GM19395 (cell line): Measurements from ENCODE around the gene ZNF554.
"Not testable (repeated sequence)": the region's sequence is repeated elsewhere in the genome, so short reads cannot be mapped to it uniquely, and the experiment has no call there.

Experiments
- ATAC-seq: cut with Tn5 transposase; IDR thresholded peaks from one replicate; pipeline ENCODE4 v1.9.1; 2021; ENCODE audit warnings: mild to moderate bottlenecking, moderate library complexity; ENCODE audit not compliant: unreplicated experiment

The ZNF554 gene

DNA sequence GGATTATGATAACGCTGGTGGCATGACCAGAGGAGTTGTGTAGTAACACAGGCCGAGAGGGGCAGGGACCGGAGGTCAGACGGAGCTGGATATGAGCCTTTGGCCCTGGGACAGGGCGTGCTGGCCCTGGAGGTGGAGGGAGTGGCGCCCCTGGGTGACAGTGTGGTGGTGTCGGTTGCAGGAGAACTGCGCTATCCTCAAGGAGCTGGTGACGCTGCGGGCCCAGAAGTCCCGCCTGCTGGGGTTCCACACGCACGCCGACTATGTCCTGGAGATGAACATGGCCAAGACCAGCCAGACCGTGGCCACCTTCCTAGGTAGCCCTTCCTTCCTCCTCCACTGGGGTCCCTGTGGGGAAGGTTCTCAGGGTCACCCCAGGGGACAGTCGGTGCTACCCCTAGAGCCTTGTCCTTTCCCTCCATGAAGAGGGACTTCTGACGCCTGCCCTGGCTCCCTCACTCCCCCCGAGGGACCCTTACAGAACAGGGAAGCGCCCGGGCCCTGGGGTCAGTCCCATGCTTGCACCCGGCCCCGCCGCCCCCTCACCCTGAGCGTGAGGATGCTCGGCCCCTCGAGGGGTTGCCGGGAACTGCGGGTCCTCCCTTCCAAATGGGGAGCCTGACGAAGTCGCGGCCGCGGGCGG is 12.8 kb upstream of the ZNF554 start:
- ATAC-seq, result no peak

DNA sequence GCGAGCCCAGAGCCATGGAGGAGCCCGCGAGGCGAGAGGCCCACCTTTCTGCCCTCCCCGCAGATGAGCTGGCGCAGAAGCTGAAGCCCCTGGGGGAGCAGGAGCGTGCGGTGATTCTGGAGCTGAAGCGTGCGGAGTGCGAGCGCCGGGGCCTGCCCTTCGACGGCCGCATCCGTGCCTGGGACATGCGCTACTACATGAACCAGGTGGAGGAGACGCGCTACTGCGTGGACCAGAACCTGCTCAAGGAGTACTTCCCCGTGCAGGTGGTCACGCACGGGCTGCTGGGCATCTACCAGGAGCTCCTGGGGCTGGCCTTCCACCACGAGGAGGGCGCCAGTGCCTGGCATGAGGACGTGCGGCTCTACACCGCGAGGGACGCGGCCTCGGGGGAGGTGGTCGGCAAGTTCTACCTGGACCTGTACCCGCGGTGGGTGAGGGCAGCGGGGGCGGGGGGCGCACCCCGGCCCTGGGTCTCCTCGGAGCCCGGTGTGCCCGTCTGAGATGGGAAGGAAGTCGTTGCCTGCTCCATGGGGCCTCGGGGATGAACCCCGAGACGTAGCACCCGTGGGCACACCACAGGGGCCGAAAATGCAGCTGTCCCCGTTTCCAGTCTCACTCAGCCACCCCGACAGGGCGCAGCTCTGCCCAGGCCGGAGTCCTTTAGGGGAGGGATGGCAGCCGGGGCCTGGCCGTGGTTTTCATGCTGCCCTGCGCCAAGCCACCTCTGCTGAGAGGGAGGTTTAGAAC is 12.1 kb upstream of the ZNF554 start:
- ATAC-seq, result no peak

DNA sequence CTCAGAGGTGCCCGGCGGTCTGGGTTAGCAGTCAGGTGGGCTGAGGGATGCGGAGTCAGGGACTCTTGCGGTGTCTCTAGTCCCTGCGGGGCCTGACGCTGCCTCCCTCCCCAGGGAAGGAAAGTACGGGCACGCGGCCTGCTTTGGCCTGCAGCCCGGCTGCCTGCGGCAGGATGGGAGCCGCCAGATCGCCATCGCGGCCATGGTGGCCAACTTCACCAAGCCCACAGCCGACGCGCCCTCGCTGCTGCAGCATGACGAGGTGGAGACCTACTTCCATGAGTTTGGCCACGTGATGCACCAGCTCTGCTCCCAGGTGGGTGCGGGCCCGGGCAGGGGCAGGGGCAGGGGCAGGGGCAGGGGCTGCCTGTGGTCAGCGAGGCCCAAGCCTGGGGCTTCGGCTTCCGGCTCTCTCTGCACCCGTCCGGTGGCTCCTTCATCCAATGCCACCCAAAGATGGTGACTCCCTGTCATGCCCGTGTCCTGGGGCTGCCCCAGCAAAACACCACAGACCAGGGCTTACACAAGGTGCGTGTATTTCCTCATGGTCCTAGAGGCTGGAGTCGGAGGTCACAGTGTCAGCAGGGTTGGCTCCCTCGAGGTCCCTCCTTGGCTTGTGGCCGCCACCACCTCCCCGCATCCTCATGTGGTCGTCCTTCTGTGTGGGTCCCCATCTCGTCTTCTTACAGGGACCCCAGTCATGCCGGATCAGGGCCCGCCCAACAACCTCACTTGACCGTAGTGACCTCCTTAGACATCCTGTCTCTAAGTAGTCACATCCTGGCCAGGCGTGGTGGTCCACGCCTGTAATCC is 11.3 kb upstream of the ZNF554 start:
- ATAC-seq, result no peak

DNA sequence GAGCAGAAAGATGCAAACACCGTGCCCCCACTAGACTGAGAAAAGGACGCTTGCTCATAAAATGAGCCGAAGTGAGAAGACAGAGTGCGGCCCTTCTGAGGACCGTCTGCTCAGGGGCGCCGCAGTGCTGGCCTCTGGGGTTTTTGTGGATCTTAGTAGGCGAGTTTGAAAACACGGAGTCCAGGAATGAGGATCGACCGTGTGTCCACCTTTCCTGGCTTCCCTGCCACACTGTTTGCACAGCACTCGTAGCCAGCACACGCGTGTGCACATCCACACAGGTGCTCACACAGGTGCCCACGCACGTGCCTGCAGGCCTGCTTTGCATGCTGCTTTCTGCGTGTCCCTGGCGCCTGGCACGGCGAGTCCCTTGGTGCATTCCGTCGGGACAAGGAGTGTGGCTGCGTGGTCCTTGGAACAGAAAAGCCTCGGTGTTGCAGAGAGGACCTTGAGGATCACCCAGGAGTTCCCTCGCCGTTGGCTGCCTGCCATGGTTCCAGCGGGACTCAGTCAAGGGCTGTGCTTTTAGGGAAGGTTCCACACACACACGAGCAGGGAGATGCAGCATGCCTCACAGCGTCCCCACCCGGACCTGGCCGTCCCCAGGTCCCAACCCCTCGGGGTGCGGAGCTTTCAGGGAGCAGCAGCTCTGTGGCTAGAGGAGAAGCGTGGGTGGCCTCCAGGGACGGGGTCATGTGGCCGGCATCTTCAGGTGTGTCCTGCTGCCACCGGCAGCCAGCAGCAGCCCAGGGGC is 10.1 kb upstream of the ZNF554 start:
- no peak for ATAC-seq

DNA sequence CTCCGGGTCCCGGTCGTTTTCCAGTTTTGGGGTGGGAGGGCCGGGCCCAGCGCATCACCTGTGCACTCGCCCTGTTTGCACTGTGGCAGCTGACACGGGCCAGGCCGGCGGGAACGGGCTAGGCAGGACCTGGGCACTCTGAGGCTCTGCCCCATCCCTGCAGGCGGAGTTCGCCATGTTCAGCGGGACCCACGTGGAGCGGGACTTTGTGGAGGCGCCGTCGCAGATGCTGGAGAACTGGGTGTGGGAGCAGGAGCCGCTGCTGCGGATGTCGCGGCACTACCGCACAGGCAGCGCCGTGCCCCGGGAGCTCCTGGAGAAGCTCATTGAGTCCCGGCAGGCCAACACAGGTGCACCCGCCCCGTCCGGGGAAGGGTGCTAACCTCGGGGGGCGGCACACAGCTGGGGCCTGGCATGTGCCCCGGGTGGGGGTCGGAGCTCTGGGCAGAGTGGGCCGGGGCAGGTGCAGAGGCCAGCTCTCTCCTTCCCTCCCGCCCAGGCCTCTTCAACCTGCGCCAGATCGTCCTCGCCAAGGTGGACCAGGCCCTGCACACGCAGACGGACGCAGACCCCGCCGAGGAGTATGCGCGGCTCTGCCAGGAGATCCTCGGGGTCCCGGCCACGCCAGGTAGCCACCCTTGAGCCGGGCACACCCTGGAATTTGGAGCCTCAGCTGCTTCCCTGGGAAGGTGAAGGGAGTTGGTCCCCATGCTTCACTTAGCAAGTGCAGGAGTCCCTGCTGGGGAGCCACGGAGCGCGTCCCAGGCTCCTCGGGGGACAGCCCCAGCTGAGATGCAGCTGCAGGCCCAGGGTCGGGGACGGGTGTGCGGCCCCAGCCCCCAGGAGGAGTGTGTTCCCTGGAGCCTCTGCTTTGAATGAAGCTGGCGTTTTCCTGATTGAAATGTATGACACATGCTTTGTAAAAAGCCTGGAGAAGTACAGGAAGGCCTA is 9.3 kb upstream of the ZNF554 start:
- ATAC-seq, result no peak

DNA sequence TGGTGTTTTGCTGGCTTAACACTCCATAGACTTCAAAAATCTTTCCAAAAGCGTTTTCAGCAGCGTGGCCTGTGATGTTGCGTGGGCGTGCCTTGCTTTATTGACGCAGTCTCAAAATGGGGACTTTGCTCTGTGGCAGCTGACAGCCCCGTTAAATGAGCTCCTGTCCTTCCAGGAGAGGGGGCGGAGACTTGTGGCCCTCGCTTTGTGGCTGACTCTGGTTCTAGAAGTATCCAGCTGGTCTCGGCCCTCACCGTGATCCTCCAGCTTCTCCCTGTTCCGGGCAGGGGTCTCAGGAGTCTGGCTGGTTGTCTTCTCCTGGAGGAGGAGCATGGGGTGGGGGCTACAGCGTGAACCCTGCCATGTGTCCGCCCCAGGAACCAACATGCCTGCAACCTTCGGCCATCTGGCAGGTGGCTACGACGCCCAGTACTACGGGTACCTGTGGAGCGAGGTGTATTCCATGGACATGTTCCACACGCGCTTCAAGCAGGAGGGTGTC is 8.4 kb upstream of the ZNF554 start:
- ATAC-seq, result no peak

DNA sequence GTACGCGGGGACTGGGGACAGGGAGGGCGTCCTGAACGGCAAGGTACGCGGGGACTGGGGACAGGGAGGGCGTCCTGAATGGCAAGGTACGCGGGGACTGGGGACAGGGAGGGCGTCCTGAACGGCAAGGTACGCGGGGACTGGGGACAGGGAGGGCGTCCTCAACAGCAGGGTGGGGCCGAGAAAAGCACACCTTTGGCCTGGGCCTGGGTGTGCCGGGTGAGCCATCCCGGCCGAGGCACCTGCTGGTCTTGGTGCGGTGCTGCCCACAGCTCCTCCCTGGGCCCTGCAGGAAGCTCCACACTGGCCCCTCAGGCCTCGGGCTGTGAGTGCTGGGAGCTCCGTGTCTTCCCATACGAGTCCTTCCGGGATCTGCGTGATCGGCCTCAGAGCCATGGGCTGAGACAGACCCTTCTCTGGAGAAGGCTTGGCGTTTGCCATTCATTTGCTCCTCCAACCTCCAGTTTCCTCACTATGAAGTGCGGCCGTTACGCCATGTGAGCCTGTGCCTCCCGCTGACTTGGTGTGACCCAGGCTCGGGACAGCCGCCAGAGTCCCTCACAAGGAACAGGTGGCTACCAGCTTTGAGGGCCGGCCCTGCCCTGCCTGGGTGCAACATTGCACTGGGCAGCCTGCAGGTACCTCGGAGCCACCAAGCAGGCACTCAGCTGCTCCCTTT is 7.8 kb upstream of the ZNF554 start:
- no peak for ATAC-seq

DNA sequence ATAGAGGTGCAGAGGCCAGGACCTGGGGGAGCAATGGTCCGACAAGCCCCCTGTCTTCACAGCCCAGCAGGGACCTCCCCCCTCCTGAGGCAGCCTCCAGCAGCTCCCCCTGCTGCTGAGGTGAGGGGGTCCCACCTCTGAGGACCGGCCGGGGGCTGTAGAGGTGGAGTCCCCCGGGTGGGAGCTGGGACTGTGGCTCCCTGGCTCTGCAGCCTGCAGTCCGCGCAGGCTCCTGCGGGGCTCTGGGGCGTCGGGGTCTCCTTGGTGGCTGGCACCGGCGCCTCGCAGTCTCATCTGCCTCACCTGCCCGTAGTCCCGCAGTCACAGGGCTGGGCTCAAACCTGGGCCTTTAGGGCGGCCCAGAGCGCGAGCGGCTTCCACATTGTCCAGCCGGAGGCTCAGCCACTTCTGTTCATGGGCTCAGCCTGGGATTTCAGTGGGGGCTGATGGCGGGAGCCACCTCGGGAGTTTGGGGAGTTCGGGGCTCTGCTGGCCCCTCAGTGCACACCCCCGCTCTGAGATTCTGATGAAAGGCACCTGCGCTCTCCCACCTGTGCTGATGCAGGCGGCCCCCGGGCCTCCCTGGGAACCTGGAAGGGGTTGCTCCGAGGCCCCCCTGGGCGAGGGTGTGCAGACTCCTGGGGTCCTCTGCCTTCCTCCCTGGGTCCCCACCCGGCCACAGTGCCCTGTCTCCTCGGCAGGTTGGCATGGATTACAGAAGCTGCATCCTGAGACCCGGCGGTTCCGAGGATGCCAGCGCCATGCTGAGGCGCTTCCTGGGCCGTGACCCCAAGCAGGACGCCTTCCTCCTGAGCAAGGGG is 7.0 kb upstream of the ZNF554 start:
- ATAC-seq, result no peak

DNA sequence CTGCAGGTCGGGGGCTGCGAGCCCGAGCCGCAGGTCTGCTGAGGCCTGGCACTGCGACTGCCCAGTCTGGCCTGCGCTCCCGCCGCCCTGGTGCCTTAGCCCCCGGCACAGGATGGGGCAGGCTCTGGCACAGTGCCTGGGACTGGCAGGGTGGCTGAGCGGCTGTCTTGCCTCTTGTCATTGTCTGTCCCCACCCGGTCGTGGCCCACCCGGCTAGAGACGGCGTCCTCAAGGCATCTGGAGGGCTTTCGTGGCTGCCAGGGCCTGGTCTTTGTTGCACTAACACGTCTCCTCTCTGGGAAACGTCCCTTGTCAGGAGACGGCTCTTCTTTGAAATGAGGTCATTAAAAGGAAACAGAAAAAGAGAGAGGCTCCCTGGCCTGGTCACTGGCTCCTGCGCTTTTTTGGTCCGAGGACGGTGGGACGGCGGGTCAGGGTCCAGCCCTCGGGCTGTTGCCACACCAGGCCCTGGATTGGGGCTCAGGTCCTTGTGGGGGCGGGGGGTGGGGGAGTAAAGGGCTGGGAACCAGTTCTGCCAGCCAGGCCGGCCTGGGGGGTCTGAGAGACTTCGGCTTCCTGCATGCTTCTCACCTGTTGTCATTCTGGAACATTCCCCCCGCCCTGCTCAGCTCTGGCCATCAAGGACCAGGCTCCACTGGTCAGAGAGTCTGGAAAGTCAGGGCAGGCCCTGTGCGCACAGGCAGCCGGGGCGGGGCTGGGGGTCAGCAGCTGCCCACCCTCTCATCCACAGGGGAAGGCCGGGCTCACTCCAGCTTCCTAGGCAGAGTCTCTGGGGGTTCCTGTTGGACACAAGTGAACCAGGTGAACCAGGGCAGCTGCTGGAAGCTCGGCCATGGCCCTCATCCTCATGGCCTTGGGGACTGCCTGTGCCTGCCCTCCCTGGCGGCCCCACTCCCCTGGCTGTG is 6.2 kb upstream of the ZNF554 start:
- ATAC-seq, result no peak

DNA sequence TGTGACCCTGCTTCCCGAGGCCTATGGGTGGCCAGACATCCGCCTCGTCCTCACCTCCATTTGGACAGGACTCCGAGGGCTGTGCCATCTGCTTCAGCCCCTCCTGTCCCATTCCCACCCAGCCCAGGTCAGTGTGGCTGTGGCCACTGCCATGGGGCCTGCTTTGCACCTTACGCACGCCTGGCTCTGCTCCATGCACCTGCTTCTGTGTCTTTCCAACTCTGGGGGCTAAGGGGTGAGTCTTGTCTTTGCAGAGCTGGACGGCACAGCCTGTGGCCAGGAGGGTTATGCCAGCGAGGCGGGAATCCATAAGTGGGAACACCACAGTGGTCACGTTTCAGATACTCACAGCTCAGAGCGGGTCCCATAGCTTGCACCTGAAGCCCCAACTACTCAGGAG is 5.2 kb upstream of the ZNF554 start:
- ATAC-seq, result no peak

DNA sequence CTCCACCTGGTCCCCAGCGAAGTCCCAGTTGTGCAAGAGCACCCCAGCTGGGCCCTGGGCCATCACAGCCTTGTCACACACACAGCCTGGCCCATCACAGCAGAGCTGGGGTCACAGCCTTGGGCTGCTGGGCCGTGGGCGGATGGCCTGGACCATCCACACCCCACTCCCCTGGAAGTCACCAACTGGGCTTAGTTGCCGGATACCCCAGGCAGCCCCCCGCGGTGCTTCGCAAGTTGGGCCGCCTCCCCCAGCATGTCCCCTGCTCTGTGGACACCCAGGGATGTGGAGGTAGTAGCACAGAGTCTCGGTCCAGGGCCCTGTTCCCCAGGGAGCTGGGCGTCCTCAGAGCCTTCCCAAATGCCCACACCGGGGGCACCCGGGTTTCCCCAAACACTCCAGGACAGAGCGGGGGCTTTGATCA is 4.5 kb upstream of the ZNF554 start:
- ATAC-seq, result no peak

DNA sequence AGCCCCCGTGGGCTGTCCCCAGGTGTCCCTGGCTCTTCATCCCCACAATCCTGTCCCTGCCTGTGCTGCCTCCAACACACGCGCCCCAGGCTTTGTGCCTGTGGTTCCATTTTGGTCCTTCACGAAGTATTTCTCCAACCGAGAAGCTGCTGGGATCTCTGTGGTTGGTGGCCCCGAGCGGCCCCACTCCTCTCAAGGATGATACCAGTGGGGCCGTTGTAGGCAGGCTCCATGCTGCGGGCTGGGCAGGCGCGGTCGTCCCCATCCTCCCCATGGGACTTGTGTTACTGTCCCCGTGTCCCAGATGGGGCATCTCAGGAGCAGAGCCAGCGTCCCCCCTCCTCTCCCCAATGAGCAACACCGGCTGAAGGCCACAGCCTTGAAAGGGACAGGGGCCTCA is 3.7 kb upstream of the ZNF554 start:
- no peak for ATAC-seq

DNA sequence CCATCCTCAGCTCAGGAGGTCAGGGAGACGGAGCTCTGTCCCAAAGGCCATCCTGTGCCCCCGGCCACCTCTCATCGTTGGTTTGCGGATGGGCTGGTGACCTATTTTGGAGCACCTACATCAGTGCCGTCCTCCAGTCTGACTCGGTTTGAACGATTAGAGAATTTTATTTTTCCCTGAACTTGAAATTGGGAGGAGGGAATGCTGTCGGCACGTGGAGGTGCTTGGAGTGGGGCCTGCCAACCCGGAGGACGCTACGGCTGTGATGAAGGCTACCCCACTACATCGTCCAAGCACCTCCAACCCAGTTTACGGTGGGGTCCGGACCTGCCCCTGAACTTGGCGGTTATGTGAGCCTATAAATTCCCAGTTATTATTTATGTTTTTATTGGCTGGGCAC is 3.0 kb upstream of the ZNF554 start:
- ATAC-seq, result no peak

DNA sequence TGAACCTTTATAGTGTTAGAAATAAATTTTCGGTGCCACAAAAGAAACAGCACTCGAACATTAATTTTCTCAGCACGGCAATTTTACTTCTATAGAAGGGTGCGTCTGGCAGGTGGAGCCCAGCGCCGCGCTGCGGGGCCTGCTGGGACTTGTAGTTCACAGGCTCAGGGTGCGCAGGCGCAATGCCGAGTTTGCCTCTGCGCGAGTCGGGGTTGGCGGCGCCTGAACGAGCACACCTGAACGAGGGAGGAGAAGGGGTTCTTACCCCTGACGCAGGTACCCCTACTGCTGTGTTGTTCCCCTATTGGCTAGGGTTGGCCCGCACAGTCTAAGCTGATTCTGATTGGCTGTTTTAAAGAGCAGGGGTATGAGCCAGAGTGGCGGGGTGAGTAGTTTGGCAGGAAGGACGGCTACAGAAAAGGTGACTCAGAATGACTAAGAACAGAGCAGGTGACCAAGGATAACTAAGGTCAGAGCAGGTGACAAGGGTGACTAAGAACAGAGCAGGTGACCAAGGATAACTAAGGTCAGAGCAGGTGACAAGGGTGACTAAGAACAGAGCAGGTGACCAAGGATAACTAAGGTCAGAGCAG is 2.3 kb upstream of the ZNF554 start:
- ATAC-seq, result not testable (repeated sequence)

DNA sequence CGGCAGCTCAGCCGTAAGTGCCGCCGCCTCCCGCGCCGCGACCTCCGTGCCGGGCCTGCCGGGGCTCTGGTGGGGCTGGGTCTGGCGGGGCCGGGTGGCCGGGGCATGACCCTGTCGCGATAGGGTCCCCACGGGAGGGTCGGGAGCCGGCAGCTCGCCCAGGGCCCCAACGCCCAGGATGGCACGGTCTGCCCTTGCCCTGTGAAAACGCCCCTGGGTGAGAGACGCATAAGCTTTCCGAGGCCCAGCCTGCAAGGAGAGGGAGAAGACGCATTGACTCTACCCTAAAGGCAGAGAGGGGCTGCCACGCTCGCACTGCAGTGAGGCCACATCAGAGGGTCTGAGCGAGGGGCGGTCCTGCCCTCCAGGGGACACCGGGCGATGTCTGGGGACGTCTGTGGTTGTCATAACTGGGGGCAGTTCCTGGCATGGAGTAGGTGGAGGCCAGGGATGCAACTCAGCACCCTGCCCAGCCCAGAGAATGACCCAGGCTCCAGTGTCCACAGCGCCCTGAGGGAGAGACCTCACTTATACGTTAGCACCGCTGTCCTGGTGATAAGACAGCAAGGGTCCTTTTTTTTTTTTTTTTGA is 539 bp downstream of the ZNF554 start:
- no peak for ATAC-seq

DNA sequence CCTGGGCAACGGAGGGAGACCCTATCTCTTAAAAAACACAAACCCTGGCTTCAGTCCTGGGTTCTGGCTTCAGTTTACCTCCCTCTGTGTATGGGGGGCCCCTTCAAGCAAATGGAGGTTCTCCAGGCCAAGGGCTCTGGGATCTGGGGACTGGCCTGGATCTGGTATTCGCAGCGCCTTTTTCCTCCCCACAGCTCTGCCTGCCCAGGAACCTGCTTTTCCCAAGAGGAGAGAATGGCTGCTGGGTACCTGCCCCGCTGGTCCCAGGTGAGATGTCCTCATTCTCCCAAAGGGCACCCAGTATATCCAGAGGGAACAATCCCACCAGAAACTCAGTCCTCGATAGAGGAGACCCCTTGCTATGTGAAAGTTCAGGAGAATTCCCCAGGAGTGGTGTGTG is 3.2 kb downstream of the ZNF554 start:
- no peak for ATAC-seq

DNA sequence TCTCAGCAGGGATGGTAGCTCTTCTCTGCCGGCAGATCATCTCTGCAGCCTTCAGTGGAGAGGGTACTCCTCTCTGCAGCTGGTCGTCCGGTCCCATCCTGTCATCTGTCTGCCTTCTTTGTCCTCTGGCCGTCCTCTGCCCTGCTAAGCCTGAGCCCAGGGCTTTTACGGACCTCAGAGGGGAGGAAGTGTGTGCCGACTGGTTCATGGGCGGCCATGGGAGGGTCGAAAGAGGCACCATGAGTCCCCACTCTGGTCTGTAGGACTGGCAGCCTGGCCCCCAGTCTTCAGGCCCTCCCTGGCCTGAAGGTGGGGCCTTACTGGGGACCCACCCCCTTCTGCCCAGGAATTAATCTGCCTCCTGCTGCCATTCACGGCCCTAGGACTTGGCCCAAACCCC is 4.0 kb downstream of the ZNF554 start:
- no peak for ATAC-seq
